ENCODE measurements around the gene CPLX3. TPM values are rescaled to one million over a fixed set of nuclear protein-coding genes. Genes with fewer than 3 reads are reported as not detected.

Gene CPLX3, protein sequence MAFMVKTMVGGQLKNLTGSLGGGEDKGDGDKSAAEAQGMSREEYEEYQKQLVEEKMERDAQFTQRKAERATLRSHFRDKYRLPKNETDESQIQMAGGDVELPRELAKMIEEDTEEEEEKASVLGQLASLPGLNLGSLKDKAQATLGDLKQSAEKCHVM
- not detected in 2 replicates for total RNA-seq (ENCODE audit: low replicate concordance)

GRCh38 chr15:74826364-74826819, at the start of gene CPLX3:
Gene CPLX3 (plus strand): TSS chr15:74826627. CDS start chr15:74826704, 77 bp downstream.
- no peak for TF ChIP-seq CTCF (IDR thresholded peaks at IDR 0.05; ENCODE audit: insufficient read depth, low read length)
- DNase-seq (ENCODE audit: low read depth) = no peak

GRCh38 chr15:74776821-74777768, 49.3 kb upstream of the CPLX3 start:
- no peak for DNase-seq (ENCODE audit: low read depth)
- H3K4me3 ChIP-seq (ENCODE audit: low read depth, low read length) = no peak overlapping the region
- TF ChIP-seq CTCF (IDR thresholded peaks at IDR 0.05; ENCODE audit: insufficient read depth, low read length) = no peak

More at GRCh38 chr15:74826364-74826819, at the start of gene CPLX3:
- H3K4me3 ChIP-seq (ENCODE audit: low read depth, low read length) = no peak within 1 kb of the TSS

GRCh38 chr15:74777769-74778598, 48.4 kb upstream of the CPLX3 start:
- no peak for TF ChIP-seq CTCF (IDR thresholded peaks at IDR 0.05; ENCODE audit: insufficient read depth, low read length)
- no peak overlapping the region for H3K4me3 ChIP-seq (ENCODE audit: low read depth, low read length)
- no peak for DNase-seq (ENCODE audit: low read depth)

DNA sequence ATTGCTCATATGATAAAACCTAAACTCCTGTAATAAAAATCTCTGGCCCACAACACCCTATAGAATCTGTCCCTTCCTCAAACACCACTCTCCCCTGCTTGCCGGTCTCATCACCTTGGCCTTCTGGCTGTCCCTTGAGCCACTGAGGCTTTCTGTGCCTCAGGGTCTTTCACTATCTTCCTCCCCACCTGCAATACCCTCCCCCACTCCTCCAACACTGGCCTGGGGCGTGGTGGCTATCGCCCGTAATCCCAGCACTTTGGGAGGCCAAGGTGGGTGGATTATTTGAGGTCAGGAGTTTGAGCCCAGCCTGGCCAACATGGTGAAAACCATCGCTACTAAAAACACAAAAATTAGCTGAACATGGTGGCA, 47.8 kb upstream of the CPLX3 start:
- no peak overlapping the region for H3K4me3 ChIP-seq (ENCODE audit: low read depth, low read length)
- DNase-seq (ENCODE audit: low read depth) = no peak
- TF ChIP-seq CTCF (IDR thresholded peaks at IDR 0.05; ENCODE audit: insufficient read depth, low read length) = no peak

- H3K4me3 ChIP-seq (ENCODE audit: low read depth, low read length) = no peak overlapping the region
- DNase-seq (ENCODE audit: low read depth) = no peak
- no peak for TF ChIP-seq CTCF (IDR thresholded peaks at IDR 0.05; ENCODE audit: insufficient read depth, low read length)
Measured at GRCh38 chr15:74779162-74779648, 47.2 kb upstream of the CPLX3 start.
